DMS53 (cell line): ENCODE data around the gene CACNA2D2.

Experiments used
- DNase-seq: peaks from one replicate; lab custom pipeline; 2025; lab: John Stamatoyannopoulos, UW

The CACNA2D2 gene

GRCh38 chr3:50428007-50428633 is 75.3 kb downstream of the CACNA2D2 start:
- no peak for DNase-seq

GRCh38 chr3:50427217-50427616 is 76.2 kb downstream of the CACNA2D2 start:
- DNase-seq: no peak

- DNase-seq: no peak
These were observed 77.5 kb downstream of the CACNA2D2 start for GRCh38 chr3:50425911-50426310.

- peak; percentile 85 for DNase-seq
These were observed 79.9 kb downstream of the CACNA2D2 start for GRCh38 chr3:50423543-50423942.

GRCh38 chr3:50422153-50422552 is 81.3 kb downstream of the CACNA2D2 start:
- no peak for DNase-seq

GRCh38 chr3:50419595-50420370 is 83.7 kb downstream of the CACNA2D2 start:
- DNase-seq: no peak

- no peak for DNase-seq
These were observed 84.6 kb downstream of the CACNA2D2 start for GRCh38 chr3:50418850-50419249.

- no peak for DNase-seq
These were observed 85.8 kb downstream of the CACNA2D2 start for GRCh38 chr3:50417637-50418033.

- no peak for DNase-seq
These were observed 86.4 kb downstream of the CACNA2D2 start for GRCh38 chr3:50416736-50417636.

GRCh38 chr3:50415816-50416215 is 87.6 kb downstream of the CACNA2D2 start:
- DNase-seq: no peak

GRCh38 chr3:50415061-50415460 is 88.4 kb downstream of the CACNA2D2 start:
- DNase-seq: no peak

- DNase-seq: no peak
These were observed 88.8 kb downstream of the CACNA2D2 start for GRCh38 chr3:50414616-50415015.

- no peak for DNase-seq
These were observed 91.1 kb downstream of the CACNA2D2 start for GRCh38 chr3:50412231-50412754.

- DNase-seq: no peak
These were observed 92.2 kb downstream of the CACNA2D2 start for GRCh38 chr3:50411229-50411628.

- no peak for DNase-seq
These were observed 92.8 kb downstream of the CACNA2D2 start for GRCh38 chr3:50410608-50411139.

GRCh38 chr3:50410185-50410584 is 93.2 kb downstream of the CACNA2D2 start:
- DNase-seq: no peak

- no peak for DNase-seq
These were observed 94.9 kb downstream of the CACNA2D2 start for GRCh38 chr3:50408443-50408944.

- no peak for DNase-seq
These were observed 96.9 kb downstream of the CACNA2D2 start for GRCh38 chr3:50406487-50406886.

GRCh38 chr3:50405249-50405648 is 98.2 kb downstream of the CACNA2D2 start:
- DNase-seq: no peak

GRCh38 chr3:50401978-50402595 is 101.3 kb downstream of the CACNA2D2 start:
- DNase-seq: no peak

GRCh38 chr3:50396502-50396901 is 106.9 kb downstream of the CACNA2D2 start:
- DNase-seq: peak; percentile 73
